Neural cell (in vitro differentiated cells): ENCODE measurements around the gene IER3. TPM values are rescaled to one million over a fixed set of nuclear protein-coding genes. Genes with fewer than 3 reads are reported as not detected.

Source experiments
- H2AFZ ChIP-seq: fragments of 200-600, 300-800 bp; sonication (generic), shearing (Covaris generic); 2 replicates; pipeline ENCODE4 v1.6.0; 2014; ENCODE audit warnings: low read depth, mild to moderate bottlenecking, antibody characterized with exemption, low read length, moderate library complexity
- H3F3A ChIP-seq: fragments of 200-600 bp; shearing (Covaris generic); 2 replicates; pipeline ENCODE4 v1.6.1; 2016; ENCODE audit warnings: mild to moderate bottlenecking, moderate library complexity, mixed read lengths, antibody characterized with exemption, low read length; ENCODE audit not compliant: insufficient read depth, poor library complexity, severe bottlenecking
- H3K27ac ChIP-seq: fragments of 200-600, 300-800 bp; sonication (generic), shearing (Covaris generic); 2 replicates; pipeline ENCODE4 v1.5.1; 2014; ENCODE audit warnings: mild to moderate bottlenecking, low read length, moderate library complexity
- H3K27me3 ChIP-seq: fragments of 300-800, 200-600 bp; sonication (generic), shearing (Covaris generic); 2 replicates; pipeline ENCODE4 v1.6.0; 2014; ENCODE audit warnings: mild to moderate bottlenecking, low read depth, low read length, moderate library complexity; ENCODE audit not compliant: insufficient read depth
- H3K36me3 ChIP-seq: fragments of 300-800, 200-600 bp; sonication (generic), shearing (Covaris generic); 2 replicates; pipeline ENCODE4 v1.5.1; 2014; ENCODE audit warnings: mild to moderate bottlenecking, antibody characterized with exemption, low read length, moderate library complexity; ENCODE audit not compliant: insufficient read depth
- H3K4me2 ChIP-seq: fragments of 300-800, 200-600 bp; sonication (generic), shearing (Covaris generic); 2 replicates; pipeline ENCODE4 v1.6.0; 2014; ENCODE audit warnings: mild to moderate bottlenecking, low read length
- H3K4me3 ChIP-seq: fragments of 300-800, 200-600 bp; sonication (generic), shearing (Covaris generic); 2 replicates; pipeline ENCODE4 v1.5.1; 2014; ENCODE audit warnings: mild to moderate bottlenecking, low read length, moderate library complexity
- H3K79me2 ChIP-seq: fragments of 200-600 bp; shearing (Covaris generic); replicated peaks from 2 replicates; pipeline ENCODE4 v1.6.0; 2014; ENCODE audit warnings: mild to moderate bottlenecking, low read length, moderate library complexity; ENCODE audit not compliant: insufficient read depth
- H3K9ac ChIP-seq: fragments of 300-800, 200-600 bp; sonication (generic), shearing (Covaris generic); 2 replicates; pipeline ENCODE4 v1.6.1; 2016; ENCODE audit warnings: mild to moderate bottlenecking, low read length, mixed read lengths
- H3K9me2 ChIP-seq: fragments of 200-600 bp; shearing (Covaris generic); 2 replicates; pipeline ENCODE4 v1.6.1; 2016; ENCODE audit warnings: mild to moderate bottlenecking, low read length, mixed read lengths; ENCODE audit not compliant: insufficient read depth
- H3K9me3 ChIP-seq: fragments of 200-600, 300-800 bp; sonication (generic), shearing (Covaris generic); 2 replicates; pipeline ENCODE4 v1.6.1; 2016; ENCODE audit warnings: mild to moderate bottlenecking, mixed run types, low read length, moderate library complexity, mixed read lengths
- H4K20me1 ChIP-seq: fragments of 200-600 bp; shearing (Covaris generic); 2 replicates; pipeline ENCODE4 v1.6.1; 2016; ENCODE audit warnings: mild to moderate bottlenecking, mixed run types; ENCODE audit not compliant: insufficient read depth
- CTCF ChIP-seq: fragments of 450-650 bp; IDR thresholded peaks from 2 replicates; pipeline ENCODE4 v1.5.1; 2014; ENCODE audit warnings: antibody characterized with exemption, mild to moderate bottlenecking, moderate library complexity; ENCODE audit not compliant: poor library complexity, severe bottlenecking
- EP300 ChIP-seq: fragments of 450-650 bp; conservative IDR thresholded peaks from 2 replicates; pipeline ENCODE4 v1.6.1; 2014; ENCODE audit warnings: antibody characterized with exemption, mild to moderate bottlenecking, moderate library complexity; ENCODE audit not compliant: poor library complexity, severe bottlenecking
- EZH2 ChIP-seq: fragments of 200-600, 300-800 bp; shearing (Covaris generic), sonication (generic); IDR thresholded peaks from 2 replicates; pipeline ENCODE4 v1.6.1; 2014; ENCODE audit warnings: antibody characterized with exemption, low read length, borderline replicate concordance, mild to moderate bottlenecking; ENCODE audit not compliant: insufficient read depth, poor library complexity, severe bottlenecking
- MXI1 ChIP-seq: fragments of 450-650 bp; conservative IDR thresholded peaks from 2 replicates; pipeline ENCODE4 v1.6.1; 2014; ENCODE audit warnings: antibody characterized with exemption, mild to moderate bottlenecking; ENCODE audit not compliant: poor library complexity, severe bottlenecking
- POLR2AphosphoS5 ChIP-seq: IDR thresholded peaks from 2 replicates; pipeline ENCODE4 v1.6.1; 2012
- RAD21 ChIP-seq: fragments of 450-650 bp; conservative IDR thresholded peaks from 2 replicates; pipeline ENCODE4 v1.6.1; 2014; ENCODE audit warnings: antibody characterized with exemption, mild to moderate bottlenecking, moderate library complexity
- REST ChIP-seq: IDR thresholded peaks from 2 replicates; pipeline ENCODE4 v1.6.1; 2012; ENCODE audit warnings: borderline replicate concordance
- SMC3 ChIP-seq: fragments of 450-650 bp; conservative IDR thresholded peaks from 2 replicates; pipeline ENCODE4 v1.6.1; 2014; ENCODE audit warnings: antibody characterized with exemption, mild to moderate bottlenecking, moderate library complexity; ENCODE audit not compliant: poor library complexity
- TAF1 ChIP-seq: IDR thresholded peaks from 2 replicates; pipeline ENCODE4 v1.6.1; 2012; ENCODE audit warnings: low read depth
- polyA plus RNA-seq: library from polyadenylated mRNA; depleted of rRNA; stranded (reverse); fragments of >200 nt; gene quantifications from 2 replicates; pipeline ENCODE4 v1.2.3, GENCODE V29; 2014

The IER3 gene
- polyA plus RNA-seq, 1 donor from 2014 or later = 3.0 TPM

GRCh38 chr6:30742316-30743098 lies 1.8 kb downstream of the IER3 start, which contains the start of gene FLOT1:
Gene FLOT1, minus strand, starts transcription at chr6:30742687. Its CDS starts 498 bp downstream, at chr6:30742189.
- H2AFZ ChIP-seq = peak within 1 kb of the TSS; percentile 88
- H3K36me3 ChIP-seq = no peaks in the 10 kb centered on the region
- no peaks in the 10 kb centered on the region for H3K9me3 ChIP-seq
- H3K9ac ChIP-seq = peak within 1 kb of the TSS; percentile 90
- peaks cover 14% of the 10 kb centered on the region for H3K79me2 ChIP-seq
- H4K20me1 ChIP-seq = no peaks in the 10 kb centered on the region
- no peaks in the 10 kb centered on the region for H3F3A ChIP-seq
- no peaks in the 10 kb centered on the region for H3K9me2 ChIP-seq
- peak within 1 kb of the TSS; percentile 93 for H3K4me2 ChIP-seq
- peak within 1 kb of the TSS; percentile 90 for H3K4me3 ChIP-seq
- H3K27me3 ChIP-seq = peaks cover 20% of the 10 kb centered on the region
- peak within 1 kb of the TSS; percentile 60 for H3K27ac ChIP-seq
- peak; percentile 10 for TF ChIP-seq POLR2AphosphoS5
- no peak for TF ChIP-seq CTCF
- TF ChIP-seq RAD21 = peak; percentile 16
- peak; percentile 7 for TF ChIP-seq SMC3
- no peak for TF ChIP-seq EP300
- TF ChIP-seq REST = no peak
- TF ChIP-seq EZH2 = no peak
- TF ChIP-seq TAF1 = no peak
- TF ChIP-seq MXI1 = peak; percentile 34

GRCh38 chr6:30741789-30742315 lies 2.5 kb downstream of the IER3 start:
- H3K36me3 ChIP-seq = no peaks in the 10 kb centered on the region
- H3F3A ChIP-seq = no peaks in the 10 kb centered on the region
- no peak for TF ChIP-seq EP300
- TF ChIP-seq SMC3 = peak; percentile 9
- TF ChIP-seq POLR2AphosphoS5 = no peak
- peak overlapping the region; percentile 93 for H3K4me2 ChIP-seq
- H2AFZ ChIP-seq = peak overlapping the region; percentile 88
- peaks cover 14% of the 10 kb centered on the region for H3K79me2 ChIP-seq
- H3K9me2 ChIP-seq = no peaks in the 10 kb centered on the region
- no peaks in the 10 kb centered on the region for H3K9me3 ChIP-seq
- H3K27me3 ChIP-seq = peaks cover 20% of the 10 kb centered on the region
- H3K4me3 ChIP-seq = peak overlapping the region; percentile 90
- peak overlapping the region; percentile 90 for H3K9ac ChIP-seq
- H4K20me1 ChIP-seq = no peaks in the 10 kb centered on the region
- peak overlapping the region; percentile 60 for H3K27ac ChIP-seq
